Measurements from ENCODE around the gene CBY3. TPM values are rescaled to one million over a fixed set of nuclear protein-coding genes. Genes with fewer than 3 reads are reported as not detected.
"Not testable (repeated sequence)": the region's sequence is repeated elsewhere in the genome, so short reads cannot be mapped to it uniquely, and the experiment has no call there.

Gene CBY3
- total and polyA plus RNA-seq, 5 donors: not detected

GRCh38 chr5:179668391-179668790, 12.4 kb downstream of the CBY3 start:
- Histone ChIP-seq H3K27ac (ENCODE audit: low read length) (no peak overlapping the region), H3K4me3 (ENCODE audit: low read length) (no peak overlapping the region), H3K9me3 (ENCODE audit: control insufficient read depth, low read length) (no peaks in the 10 kb centered on the region), H3K4me1 (ENCODE audit: control insufficient read depth, insufficient read depth, low read length) (no peaks in the 10 kb centered on the region), H3K27me3 (ENCODE audit: control insufficient read depth, insufficient read depth) (no peaks in the 10 kb centered on the region)
- DNase-seq: peak in 1 of 3 donors; percentile 24
- WGBS: 42% methylated on average over 7 of the region's 7 CpGs
- intact Hi-C loops (cut with DNase I): no loop called here
- peak; percentile 39 to 61 for ATAC-seq

GRCh38 chr5:179661647-179662046, 19.2 kb downstream of the CBY3 start:
- H3K27me3 ChIP-seq (ENCODE audit: control insufficient read depth, insufficient read depth); intact Hi-C loops (cut with DNase I); H3K4me1 ChIP-seq (ENCODE audit: control insufficient read depth, insufficient read depth, low read length); ATAC-seq; H3K9me3 ChIP-seq (ENCODE audit: control insufficient read depth, low read length); H3K4me3 ChIP-seq (ENCODE audit: low read length); H3K27ac ChIP-seq (ENCODE audit: low read length); DNase-seq: not testable (repeated sequence)
- WGBS: 95% methylated on average over 6 of the region's 6 CpGs

GRCh38 chr5:179658179-179658856, 22.5 kb downstream of the CBY3 start:
- peak; percentile 20 to 42 for ATAC-seq
- peak overlapping the region; percentile 38 for H3K4me3 ChIP-seq (ENCODE audit: low read length)

GRCh38 chr5:179657302-179658178, 23.3 kb downstream of the CBY3 start:
- peak; percentile 95 to 97 for ATAC-seq
- intact Hi-C loops (cut with DNase I); H3K27me3 ChIP-seq (ENCODE audit: control insufficient read depth, insufficient read depth); H3K9me3 ChIP-seq (ENCODE audit: control insufficient read depth, low read length); H3K27ac ChIP-seq (ENCODE audit: low read length); H3K4me1 ChIP-seq (ENCODE audit: control insufficient read depth, insufficient read depth, low read length): not testable (repeated sequence)
- 21% methylated on average over 12 of the region's 50 CpGs for WGBS
- DNase-seq: peak in 2 of 3 donors; percentile 47 to 64
- H3K4me3 ChIP-seq (ENCODE audit: low read length): peak overlapping the region; percentile 13

More at GRCh38 chr5:179658179-179658856, 22.5 kb downstream of the CBY3 start:
- DNase-seq: peak in 1 of 3 donors; percentile 22
- 4% methylated on average over 10 of the region's 29 CpGs for WGBS
- H3K27me3 ChIP-seq (ENCODE audit: control insufficient read depth, insufficient read depth); intact Hi-C loops (cut with DNase I); H3K27ac ChIP-seq (ENCODE audit: low read length); H3K4me1 ChIP-seq (ENCODE audit: control insufficient read depth, insufficient read depth, low read length); H3K9me3 ChIP-seq (ENCODE audit: control insufficient read depth, low read length): not testable (repeated sequence)

GRCh38 chr5:179653135-179653534, 27.7 kb downstream of the CBY3 start:
- intact Hi-C loops (cut with DNase I); H3K4me1 ChIP-seq (ENCODE audit: control insufficient read depth, insufficient read depth, low read length); H3K4me3 ChIP-seq (ENCODE audit: low read length); ATAC-seq; H3K27ac ChIP-seq (ENCODE audit: low read length); H3K27me3 ChIP-seq (ENCODE audit: control insufficient read depth, insufficient read depth); DNase-seq; H3K9me3 ChIP-seq (ENCODE audit: control insufficient read depth, low read length): not testable (repeated sequence)
- 69% methylated on average over 2 of the region's 2 CpGs for WGBS

GRCh38 chr5:179650245-179650644, 30.6 kb downstream of the CBY3 start:
- H3K27ac ChIP-seq (ENCODE audit: low read length); H3K27me3 ChIP-seq (ENCODE audit: control insufficient read depth, insufficient read depth); H3K4me1 ChIP-seq (ENCODE audit: control insufficient read depth, insufficient read depth, low read length); H3K4me3 ChIP-seq (ENCODE audit: low read length); ATAC-seq; intact Hi-C loops (cut with DNase I); H3K9me3 ChIP-seq (ENCODE audit: control insufficient read depth, low read length); DNase-seq: not testable (repeated sequence)
- 94% methylated on average over 24 of the region's 26 CpGs for WGBS

GRCh38 chr5:179649166-179649703, 31.6 kb downstream of the CBY3 start:
- H3K27me3 ChIP-seq (ENCODE audit: control insufficient read depth, insufficient read depth); intact Hi-C loops (cut with DNase I); H3K9me3 ChIP-seq (ENCODE audit: control insufficient read depth, low read length); H3K4me3 ChIP-seq (ENCODE audit: low read length); H3K4me1 ChIP-seq (ENCODE audit: control insufficient read depth, insufficient read depth, low read length); DNase-seq; H3K27ac ChIP-seq (ENCODE audit: low read length): not testable (repeated sequence)
- WGBS: 63% methylated on average over 10 of the region's 10 CpGs
- ATAC-seq: peak; percentile 25 to 38

GRCh38 chr5:179648410-179648809, 32.4 kb downstream of the CBY3 start:
- intact Hi-C loops (cut with DNase I): no loop called here
- ATAC-seq: no peak
- Histone ChIP-seq H3K4me3 (ENCODE audit: low read length) (no peak overlapping the region), H3K27ac (ENCODE audit: low read length) (no peak overlapping the region), H3K9me3 (ENCODE audit: control insufficient read depth, low read length) (no peaks in the 10 kb centered on the region), H3K27me3 (ENCODE audit: control insufficient read depth, insufficient read depth) (no peaks in the 10 kb centered on the region), H3K4me1 (ENCODE audit: control insufficient read depth, insufficient read depth, low read length) (no peaks in the 10 kb centered on the region)
- 82% methylated on average over 9 of the region's 9 CpGs for WGBS
- DNase-seq: no peak

GRCh38 chr5:179644766-179645165, 36.1 kb downstream of the CBY3 start:
- WGBS: 77% methylated on average over 4 of the region's 5 CpGs
- DNase-seq; H3K4me3 ChIP-seq (ENCODE audit: low read length); H3K9me3 ChIP-seq (ENCODE audit: control insufficient read depth, low read length); H3K4me1 ChIP-seq (ENCODE audit: control insufficient read depth, insufficient read depth, low read length); H3K27me3 ChIP-seq (ENCODE audit: control insufficient read depth, insufficient read depth); intact Hi-C loops (cut with DNase I); H3K27ac ChIP-seq (ENCODE audit: low read length): not testable (repeated sequence)
- ATAC-seq: peak in 1 of 2 donors; percentile 14

- intact Hi-C loops (cut with DNase I); H3K27me3 ChIP-seq (ENCODE audit: control insufficient read depth, insufficient read depth); DNase-seq; H3K9me3 ChIP-seq (ENCODE audit: control insufficient read depth, low read length); H3K4me3 ChIP-seq (ENCODE audit: low read length); H3K4me1 ChIP-seq (ENCODE audit: control insufficient read depth, insufficient read depth, low read length); H3K27ac ChIP-seq (ENCODE audit: low read length): not testable (repeated sequence)
- ATAC-seq: peak; percentile 17 to 36
- 85% methylated on average over 16 of the region's 16 CpGs for WGBS
These were observed 37.5 kb downstream of the CBY3 start for GRCh38 chr5:179643141-179643920.
